Measurements from ENCODE around the gene CP. TPM values are rescaled to one million over a fixed set of nuclear protein-coding genes. Genes with fewer than 3 reads are reported as not detected.

Gene CP
- total and polyA plus RNA-seq, 2 of the 13 experiments (the other 11 are each of a cell fraction or from before 2014, with no cell fraction given), result 42.6 to 789 TPM

GRCh38 chr3:149223461-149223820 lies 1.8 kb upstream of the CP start (continued):
- TF ChIP-seq ZNF407 (CRISPR knock-in tag; IDR thresholded peaks at IDR 0.05; ENCODE audit: not compliant biosample characterization) (no peak), NCOR1 (IDR thresholded peaks at IDR 0.05; ENCODE audit: borderline replicate concordance, low read length) (no peak), NCOA1 (CRISPR knock-in tag; IDR thresholded peaks at IDR 0.05) (0 out of 2 replicates have a peak, but pooled peaks have one; percentile 21), ZC3H4 (CRISPR knock-in tag; IDR thresholded peaks at IDR 0.05; ENCODE audit: borderline replicate concordance) (peak; percentile 85), POGZ (CRISPR knock-in tag; IDR thresholded peaks at IDR 0.05) (no peak), ZMYM2 (CRISPR knock-in tag; IDR thresholded peaks at IDR 0.05) (no peak), ZNF260 (CRISPR knock-in tag; IDR thresholded peaks at IDR 0.05; ENCODE audit: borderline replicate concordance, low read depth) (no peak), FOXO4 (CRISPR knock-in tag; conservative IDR thresholded peaks at IDR 0.05) (0 out of 2 replicates have a peak, but pooled peaks have one; percentile 93), ZNF569 (CRISPR knock-in tag; IDR thresholded peaks at IDR 0.05; ENCODE audit: borderline replicate concordance) (no peak)

Data from HepG2 (cell line).